ENCODE measurements around the gene TMEM214.

TMEM214 gene

GRCh38 chr2:27039871-27040270 is 7.1 kb downstream of the TMEM214 start:
- no peaks in the 10 kb centered on the region for H3K4me1 ChIP-seq (ENCODE audit: control insufficient read depth, insufficient read depth, low read length, poor library complexity, severe bottlenecking)
- peaks cover 90% of the 10 kb centered on the region for H3K36me3 ChIP-seq (ENCODE audit: control insufficient read depth, insufficient read depth, low read length)
- H3K4me3 ChIP-seq (ENCODE audit: extremely low read depth, insufficient read depth, low read length, poor library complexity, severe bottlenecking), result no peak overlapping the region
- no peaks in the 10 kb centered on the region for H3K9me3 ChIP-seq (ENCODE audit: control insufficient read depth, low read length)
- WGBS, 2 experiments (ENCODE audit: insufficient coverage in 2 of 2), result 96 to 97% methylated on average over 4 to 7 of the region's 7 CpGs
- no peak overlapping the region for H3K27ac ChIP-seq (ENCODE audit: low read depth, low read length, severe bottlenecking)

GRCh38 chr2:27040282-27040681 is 7.5 kb downstream of the TMEM214 start:
- Histone ChIP-seq H3K9me3 (ENCODE audit: control insufficient read depth, low read length) (no peaks in the 10 kb centered on the region), H3K36me3 (ENCODE audit: control insufficient read depth, insufficient read depth, low read length) (peaks cover 86% of the 10 kb centered on the region), H3K27ac (ENCODE audit: low read depth, low read length, severe bottlenecking) (no peak overlapping the region), H3K4me3 (ENCODE audit: extremely low read depth, insufficient read depth, low read length, poor library complexity, severe bottlenecking) (no peak overlapping the region), H3K4me1 (ENCODE audit: control insufficient read depth, insufficient read depth, low read length, poor library complexity, severe bottlenecking) (no peaks in the 10 kb centered on the region)
- WGBS, 2 experiments (ENCODE audit: insufficient coverage in 2 of 2), result 100% methylated on average over 5 of the region's 8 CpGs

DNA sequence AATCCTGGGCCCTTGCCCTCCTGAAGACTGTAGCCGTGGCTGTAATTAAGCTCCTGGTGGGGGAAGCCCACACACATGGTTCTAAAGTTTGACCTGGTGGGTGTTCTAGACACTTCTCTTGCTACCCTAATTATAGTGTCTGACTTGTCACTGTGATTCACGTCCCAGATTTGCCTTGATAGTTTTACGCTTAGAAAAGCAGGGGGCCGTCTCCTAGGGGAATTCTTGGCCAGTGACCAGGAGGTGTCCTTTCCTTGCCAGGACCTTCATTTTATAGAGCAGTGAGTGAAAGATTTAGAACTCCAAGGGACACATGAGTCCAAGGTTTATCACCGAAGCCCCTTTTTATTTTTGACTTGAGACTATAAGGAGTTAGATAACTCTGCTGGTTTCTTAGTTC is 9.0 kb downstream of the TMEM214 start:
- no peak overlapping the region for H3K4me3 ChIP-seq (ENCODE audit: extremely low read depth, insufficient read depth, low read length, poor library complexity, severe bottlenecking)
- no peak overlapping the region for H3K27ac ChIP-seq (ENCODE audit: low read depth, low read length, severe bottlenecking)
- no peaks in the 10 kb centered on the region for H3K9me3 ChIP-seq (ENCODE audit: control insufficient read depth, low read length)
- peaks cover 71% of the 10 kb centered on the region for H3K36me3 ChIP-seq (ENCODE audit: control insufficient read depth, insufficient read depth, low read length)
- no peaks in the 10 kb centered on the region for H3K4me1 ChIP-seq (ENCODE audit: control insufficient read depth, insufficient read depth, low read length, poor library complexity, severe bottlenecking)
- 94 to 98% methylated on average over 4 to 5 of the region's 5 CpGs for WGBS, 2 experiments (ENCODE audit: insufficient coverage in 2 of 2)

DNA sequence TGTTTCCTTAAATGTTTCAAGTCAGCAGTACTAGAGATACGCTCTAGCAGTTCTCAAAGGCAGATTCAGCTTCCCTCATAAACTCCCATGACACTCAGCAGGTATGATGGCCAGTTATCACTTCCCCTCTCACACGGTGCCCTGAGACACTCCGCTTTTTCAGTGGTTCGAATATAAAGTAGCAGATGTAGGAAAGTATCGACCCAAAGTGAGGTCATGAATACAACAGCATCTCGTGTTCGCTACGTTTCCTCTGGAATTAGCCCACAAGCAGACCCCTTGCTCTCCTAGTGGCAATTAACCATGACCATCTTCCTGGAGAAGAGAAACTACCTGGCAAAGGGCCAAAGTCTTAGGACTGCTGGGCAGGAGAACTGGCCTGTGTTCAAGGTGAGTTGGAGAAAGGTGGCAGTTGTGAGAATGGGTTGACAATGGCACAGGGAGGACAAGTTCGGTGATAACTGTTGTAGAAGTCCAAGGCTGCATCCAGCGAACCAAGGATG is 9.4 kb downstream of the TMEM214 start:
- Histone ChIP-seq H3K27ac (ENCODE audit: low read depth, low read length, severe bottlenecking) (no peak overlapping the region), H3K9me3 (ENCODE audit: control insufficient read depth, low read length) (no peaks in the 10 kb centered on the region), H3K4me3 (ENCODE audit: extremely low read depth, insufficient read depth, low read length, poor library complexity, severe bottlenecking) (no peak overlapping the region), H3K36me3 (ENCODE audit: control insufficient read depth, insufficient read depth, low read length) (peaks cover 66% of the 10 kb centered on the region), H3K4me1 (ENCODE audit: control insufficient read depth, insufficient read depth, low read length, poor library complexity, severe bottlenecking) (no peaks in the 10 kb centered on the region)
- 90 to 92% methylated on average over 8 to 9 of the region's 10 CpGs for WGBS, 2 experiments (ENCODE audit: insufficient coverage in 2 of 2)

DNA sequence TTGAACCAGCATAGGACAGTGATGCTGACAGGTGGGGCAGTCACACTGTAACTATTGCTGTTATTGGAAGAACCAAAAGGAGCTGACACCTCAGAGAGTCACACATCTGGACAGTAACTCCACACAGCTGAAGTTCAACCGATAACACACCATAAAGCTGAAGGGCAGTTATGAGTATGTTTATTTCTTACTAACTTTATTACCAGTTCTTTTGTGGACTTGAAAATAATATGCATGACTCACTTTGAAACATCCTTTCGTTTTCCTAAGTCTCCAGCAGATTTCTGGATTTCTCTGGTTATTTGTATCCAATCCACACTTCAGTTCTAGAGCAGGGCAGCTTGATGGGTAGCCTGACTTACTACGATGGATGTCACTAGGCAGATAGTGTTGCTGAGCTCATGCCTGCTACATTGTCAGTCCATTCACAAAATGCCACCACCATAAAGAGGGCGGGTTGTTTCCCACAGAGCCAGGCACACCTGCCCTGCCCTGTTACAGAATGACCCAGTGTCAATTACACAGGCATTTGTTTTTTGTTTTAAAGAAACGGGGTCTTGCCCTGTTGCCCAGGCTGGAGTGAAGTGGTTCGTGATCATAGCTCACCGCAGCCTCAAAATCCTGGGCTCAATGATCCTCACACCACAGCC is 10.3 kb downstream of the TMEM214 start:
- Histone ChIP-seq H3K36me3 (ENCODE audit: control insufficient read depth, insufficient read depth, low read length) (peaks cover 57% of the 10 kb centered on the region), H3K4me1 (ENCODE audit: control insufficient read depth, insufficient read depth, low read length, poor library complexity, severe bottlenecking) (no peaks in the 10 kb centered on the region), H3K9me3 (ENCODE audit: control insufficient read depth, low read length) (no peaks in the 10 kb centered on the region), H3K4me3 (ENCODE audit: extremely low read depth, insufficient read depth, low read length, poor library complexity, severe bottlenecking) (no peak overlapping the region), H3K27ac (ENCODE audit: low read depth, low read length, severe bottlenecking) (no peak overlapping the region)
- 88 to 96% methylated on average over 4 to 5 of the region's 7 CpGs for WGBS, 2 experiments (ENCODE audit: insufficient coverage in 2 of 2)

DNA sequence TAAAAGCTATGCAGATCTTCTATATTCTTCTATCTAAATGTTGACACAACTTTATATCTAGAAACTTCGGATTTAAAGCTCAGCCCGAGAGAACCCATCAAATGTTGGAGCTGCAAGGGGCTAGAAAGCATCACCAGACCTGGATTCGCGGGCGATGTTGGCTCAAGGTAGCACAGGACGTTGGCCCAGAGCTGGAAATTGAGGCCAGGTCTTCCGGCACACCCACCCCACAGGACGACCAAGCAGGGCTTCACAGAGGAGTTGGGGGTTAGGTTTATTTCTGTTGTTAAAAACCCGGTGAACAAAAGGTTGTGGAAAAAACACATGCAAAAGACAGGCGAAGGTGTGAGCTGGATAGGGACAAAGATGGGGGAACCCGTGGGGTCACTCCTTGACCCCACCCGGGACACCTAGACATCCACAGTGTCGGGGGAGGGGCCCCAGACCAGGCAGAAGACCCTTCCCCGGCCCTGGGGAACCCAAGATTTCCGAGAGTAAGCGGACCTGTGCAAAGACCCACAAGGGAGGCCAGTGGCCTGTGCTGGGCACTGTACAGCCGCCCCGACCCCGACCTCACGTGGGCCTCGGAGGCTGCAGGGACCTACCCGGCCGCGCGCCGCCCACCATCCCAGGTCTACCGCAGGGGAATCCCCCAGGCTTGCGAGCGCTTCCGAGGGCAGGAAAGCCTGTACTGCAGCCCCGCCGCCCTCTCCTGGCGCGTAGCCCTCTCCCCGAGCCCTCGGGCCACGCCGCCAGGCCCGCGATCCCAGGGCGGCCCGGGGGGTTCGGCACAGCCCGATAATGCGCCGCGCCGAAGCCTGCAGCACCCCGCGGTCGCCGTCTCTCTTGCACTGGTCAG is 16.9 kb downstream of the TMEM214 start:
- peaks cover 15% of the 10 kb centered on the region for H3K36me3 ChIP-seq (ENCODE audit: control insufficient read depth, insufficient read depth, low read length)
- WGBS, 2 experiments (ENCODE audit: insufficient coverage in 2 of 2), result 12 to 13% methylated on average over 45 to 50 of the region's 52 CpGs
- peak overlapping the region; percentile 88 for H3K27ac ChIP-seq (ENCODE audit: low read depth, low read length, severe bottlenecking)
- peaks cover 16% of the 10 kb centered on the region for H3K4me1 ChIP-seq (ENCODE audit: control insufficient read depth, insufficient read depth, low read length, poor library complexity, severe bottlenecking)
- no peaks in the 10 kb centered on the region for H3K9me3 ChIP-seq (ENCODE audit: control insufficient read depth, low read length)
- peak overlapping the region; percentile 87 for H3K4me3 ChIP-seq (ENCODE audit: extremely low read depth, insufficient read depth, low read length, poor library complexity, severe bottlenecking)

DNA sequence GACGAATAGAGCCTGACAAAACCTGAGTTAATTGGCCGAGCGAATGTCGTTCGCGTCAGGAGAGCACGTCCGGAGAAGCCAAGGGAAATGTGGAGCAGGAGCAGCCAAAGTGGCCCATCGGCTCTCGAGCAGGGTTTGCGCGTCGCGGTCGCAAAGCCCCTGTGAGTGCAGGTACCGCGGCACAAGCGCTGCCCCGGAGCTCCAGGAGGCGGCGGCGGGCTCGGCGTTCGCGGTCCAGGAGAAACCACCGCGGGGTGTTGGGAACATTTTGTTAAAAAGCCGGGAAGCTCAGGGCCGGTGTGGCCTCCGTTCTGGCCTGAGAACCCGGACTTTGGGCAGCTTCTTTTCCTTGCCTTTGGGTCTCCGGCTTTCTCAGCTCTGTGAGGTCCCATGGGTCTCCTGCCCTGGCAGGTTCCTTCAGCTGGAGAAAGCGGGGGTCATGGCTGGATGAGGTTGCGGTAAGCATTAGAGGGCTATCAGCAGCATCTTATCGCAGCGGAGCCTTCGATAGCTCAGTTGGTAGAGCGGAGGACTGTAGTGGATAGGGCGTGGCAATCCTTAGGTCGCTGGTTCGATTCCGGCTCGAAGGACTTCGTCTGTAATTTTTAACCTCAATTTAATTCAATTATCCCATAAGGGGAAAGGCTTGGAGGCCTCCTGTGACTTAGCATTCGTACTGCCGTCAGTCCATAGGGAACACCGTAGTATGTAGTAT is 17.7 kb downstream of the TMEM214 start:
- H3K4me1 ChIP-seq (ENCODE audit: control insufficient read depth, insufficient read depth, low read length, poor library complexity, severe bottlenecking), result peaks cover 16% of the 10 kb centered on the region
- H3K9me3 ChIP-seq (ENCODE audit: control insufficient read depth, low read length), result no peaks in the 10 kb centered on the region
- peak overlapping the region; percentile 87 for H3K4me3 ChIP-seq (ENCODE audit: extremely low read depth, insufficient read depth, low read length, poor library complexity, severe bottlenecking)
- 0% methylated on average over 34 to 40 of the region's 48 CpGs for WGBS, 2 experiments (ENCODE audit: insufficient coverage in 2 of 2)
- peak overlapping the region; percentile 88 for H3K27ac ChIP-seq (ENCODE audit: low read depth, low read length, severe bottlenecking)
- H3K36me3 ChIP-seq (ENCODE audit: control insufficient read depth, insufficient read depth, low read length), result peaks cover 23% of the 10 kb centered on the region

DNA sequence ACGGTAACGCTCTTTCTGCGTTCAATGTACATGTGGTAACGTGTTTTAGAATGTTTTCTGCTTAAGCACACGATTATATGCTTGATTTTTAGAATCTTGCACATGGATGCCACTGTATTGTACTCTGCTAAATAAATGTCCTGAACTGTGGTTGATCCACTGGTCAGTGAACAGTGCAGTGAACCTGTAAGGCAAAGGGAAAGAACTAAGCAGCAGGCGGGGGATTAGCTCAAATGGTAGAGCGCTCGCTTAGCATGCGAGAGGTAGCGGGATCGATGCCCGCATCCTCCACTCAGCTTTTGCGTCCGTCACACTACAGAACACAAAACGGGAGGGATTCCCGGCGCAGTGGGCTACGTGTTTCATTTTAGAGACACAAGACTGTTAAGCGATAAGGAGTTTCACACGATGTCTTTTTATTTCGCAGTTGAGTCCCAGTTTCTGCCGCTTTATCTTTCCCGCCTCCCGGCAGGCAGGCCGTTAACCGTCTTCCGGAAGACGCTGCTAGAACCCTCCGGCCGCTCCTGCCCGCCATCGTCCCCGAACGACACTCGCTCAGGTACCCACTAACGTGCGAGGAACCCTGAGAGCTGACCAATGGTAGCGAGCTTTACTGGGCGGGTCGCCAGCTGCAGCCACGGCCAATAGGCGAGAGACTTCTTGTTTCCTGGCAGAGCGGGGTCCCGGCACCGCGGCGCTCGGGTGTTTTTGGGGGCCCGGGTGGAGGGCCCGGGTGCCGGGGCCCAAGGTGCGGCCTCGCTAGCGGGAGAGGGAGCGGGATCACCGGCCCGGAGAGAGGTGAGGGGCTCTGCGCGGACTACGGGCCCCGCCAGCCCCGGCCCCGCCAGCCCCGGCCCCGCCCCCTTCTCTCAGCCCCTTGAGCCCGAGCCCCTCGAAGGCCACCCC is 18.5 kb downstream of the TMEM214 start, which contains the start of gene AGBL5:
Gene AGBL5 (plus strand): TSS at position 673 of the 906 bp plus-strand sequence. CDS start 1,291 bp downstream, outside the sequence.
- peak within 1 kb of the TSS; percentile 88 for H3K27ac ChIP-seq (ENCODE audit: low read depth, low read length, severe bottlenecking)
- peak within 1 kb of the TSS; percentile 87 for H3K4me3 ChIP-seq (ENCODE audit: extremely low read depth, insufficient read depth, low read length, poor library complexity, severe bottlenecking)
- no peaks in the 10 kb centered on the region for H3K9me3 ChIP-seq (ENCODE audit: control insufficient read depth, low read length)
- H3K4me1 ChIP-seq (ENCODE audit: control insufficient read depth, insufficient read depth, low read length, poor library complexity, severe bottlenecking), result peaks cover 16% of the 10 kb centered on the region
- H3K36me3 ChIP-seq (ENCODE audit: control insufficient read depth, insufficient read depth, low read length), result peaks cover 31% of the 10 kb centered on the region
- 0% methylated on average over 52 to 55 of the region's 67 CpGs for WGBS, 2 experiments (ENCODE audit: insufficient coverage in 2 of 2)

GRCh38 chr2:27051902-27052645 is 19.3 kb downstream of the TMEM214 start:
- Histone ChIP-seq H3K4me1 (ENCODE audit: control insufficient read depth, insufficient read depth, low read length, poor library complexity, severe bottlenecking) (peaks cover 16% of the 10 kb centered on the region), H3K27ac (ENCODE audit: low read depth, low read length, severe bottlenecking) (peak overlapping the region; percentile 88), H3K9me3 (ENCODE audit: control insufficient read depth, low read length) (no peaks in the 10 kb centered on the region), H3K36me3 (ENCODE audit: control insufficient read depth, insufficient read depth, low read length) (peaks cover 39% of the 10 kb centered on the region), H3K4me3 (ENCODE audit: extremely low read depth, insufficient read depth, low read length, poor library complexity, severe bottlenecking) (peak overlapping the region; percentile 87)
- WGBS, 2 experiments (ENCODE audit: insufficient coverage in 2 of 2), result 0 to 5% methylated on average over 12 to 16 of the region's 24 CpGs

All from mesodermal cell (in vitro differentiated cells).